A673 (cell line): ENCODE data around the gene HSD17B2. TPM values are rescaled to one million over a fixed set of nuclear protein-coding genes. Genes with fewer than 3 reads are reported as not detected.

Experiments
- BruUV-seq: library from RNA; stranded (reverse); fragments of 400-500 nt; replicated peaks from 2 replicates; lab custom pipeline; 2021; lab: Mats Ljungman, UMichigan
- CTCF ChIA-PET: fragments of 300-600 bp; sonication (Branson Sonifier 250); formaldehyde crosslinking; loops from one replicate; lab custom pipeline; 2022; ENCODE audit warnings: antibody characterized with exemption; lab: Charles Lee
- POLR2A ChIA-PET: fragments of 300-600 bp; sonication (Branson Sonifier 250); formaldehyde crosslinking; loops from one replicate; lab custom pipeline; 2022; ENCODE audit warnings: antibody characterized with exemption; ENCODE audit not compliant: low non-redundant PET; lab: Charles Lee
- DNase-seq: peaks from one replicate; pipeline ENCODE4 v3.0.0-alpha.2; 2015; ENCODE audit warnings: low spot score
- H3K27ac ChIP-seq: fragments of 200-600 bp; sonication (generic); 2 replicates; pipeline ENCODE4 v1.5.1; 2016; ENCODE audit warnings: mixed run types, low read depth, mild to moderate bottlenecking, mixed read lengths, antibody characterized with exemption, low read length; ENCODE audit not compliant: poor library complexity, severe bottlenecking
- H3K27me3 ChIP-seq: fragments of 200-600 bp; sonication (generic); replicated peaks from 2 replicates; pipeline ENCODE4 v1.6.1; 2017; ENCODE audit warnings: mixed run types, low read depth, mild to moderate bottlenecking, mixed read lengths, antibody characterized with exemption, low read length; ENCODE audit not compliant: insufficient read depth, poor library complexity
- H3K36me3 ChIP-seq: fragments of 200-600 bp; sonication (generic); 2 replicates; pipeline ENCODE4 v1.6.1; 2016; ENCODE audit warnings: mixed run types, mild to moderate bottlenecking, mixed read lengths, antibody characterized with exemption, low read length; ENCODE audit not compliant: insufficient read depth, poor library complexity, severe bottlenecking
- H3K4me1 ChIP-seq: fragments of 200-600 bp; sonication (generic); 2 replicates; pipeline ENCODE4 v1.6.1; 2017; ENCODE audit warnings: mixed run types, mild to moderate bottlenecking, mixed read lengths, antibody characterized with exemption, low read length; ENCODE audit not compliant: insufficient read depth, poor library complexity, severe bottlenecking
- H3K4me3 ChIP-seq: fragments of 200-600 bp; sonication (generic); 2 replicates; pipeline ENCODE4 v1.5.1; 2016; ENCODE audit warnings: low read depth, mixed run types, mild to moderate bottlenecking, mixed read lengths, low read length; ENCODE audit not compliant: poor library complexity, severe bottlenecking
- H3K9me3 ChIP-seq: fragments of 200-600 bp; sonication (generic); 2 replicates; pipeline ENCODE4 v1.6.1; 2016; ENCODE audit warnings: mixed run types, low read depth, mild to moderate bottlenecking, mixed read lengths, antibody characterized with exemption, low read length; ENCODE audit not compliant: poor library complexity, severe bottlenecking
- EZH2 ChIP-seq: fragments of 200-600 bp; sonication (generic); IDR thresholded peaks from 2 replicates; pipeline ENCODE4 v1.6.1; 2017; ENCODE audit warnings: borderline replicate concordance, low read depth, mild to moderate bottlenecking, mixed read lengths, antibody characterized with exemption, low read length; ENCODE audit not compliant: poor library complexity, severe bottlenecking
- intact Hi-C: fragments of 100-400 bp; cut with micrococcal nuclease; formaldehyde crosslinking; loops from one replicate; pipeline ENCODE4 v1.10.0; 2022; ENCODE audit not compliant: unreplicated experiment
- total RNA-seq: library from RNA; stranded (reverse); gene quantifications from 2 replicates; pipeline ENCODE4 v1.2.3, GENCODE V29; 2021
- TF ChIP-seq, protein P1 (sequence below): fragments of 300-800, 200-600 bp; sonication (generic); conservative IDR thresholded peaks from 2 replicates; pipeline ENCODE4 v1.5.1; 2017; ENCODE audit warnings: low read depth, mild to moderate bottlenecking, antibody characterized with exemption, low read length, moderate library complexity, mixed read lengths

Gene HSD17B2
- total RNA-seq, 1 experiment from 2014 or later, result 4.9 TPM

DNA sequence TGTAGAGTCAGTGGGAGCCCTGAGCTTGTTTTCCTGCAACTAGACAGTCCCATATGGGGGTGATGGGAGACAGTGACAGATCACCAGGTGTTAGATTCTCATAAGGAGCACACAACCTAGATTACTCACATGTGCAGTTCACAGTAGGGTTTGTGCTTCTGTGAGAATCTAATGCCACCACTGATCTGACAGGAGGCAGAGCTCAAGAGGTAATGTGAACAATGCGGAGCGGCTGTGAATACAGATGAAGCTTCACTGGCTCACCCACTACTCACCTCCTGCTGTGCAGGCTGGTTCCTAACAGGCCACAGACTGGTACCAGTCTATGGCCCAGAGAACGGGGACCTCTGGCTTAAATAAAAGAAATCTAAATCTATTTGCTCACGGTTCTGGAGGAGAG lies 10.2 kb upstream of the HSD17B2 start:
- Histone ChIP-seq H3K36me3 (no peaks in the 10 kb centered on the region), H3K27me3 (no peaks in the 10 kb centered on the region), H3K9me3 (no peaks in the 10 kb centered on the region), H3K4me3 (no peak overlapping the region), H3K27ac (no peak overlapping the region), H3K4me1 (no peaks in the 10 kb centered on the region)
- TF ChIP-seq, protein P1, sequence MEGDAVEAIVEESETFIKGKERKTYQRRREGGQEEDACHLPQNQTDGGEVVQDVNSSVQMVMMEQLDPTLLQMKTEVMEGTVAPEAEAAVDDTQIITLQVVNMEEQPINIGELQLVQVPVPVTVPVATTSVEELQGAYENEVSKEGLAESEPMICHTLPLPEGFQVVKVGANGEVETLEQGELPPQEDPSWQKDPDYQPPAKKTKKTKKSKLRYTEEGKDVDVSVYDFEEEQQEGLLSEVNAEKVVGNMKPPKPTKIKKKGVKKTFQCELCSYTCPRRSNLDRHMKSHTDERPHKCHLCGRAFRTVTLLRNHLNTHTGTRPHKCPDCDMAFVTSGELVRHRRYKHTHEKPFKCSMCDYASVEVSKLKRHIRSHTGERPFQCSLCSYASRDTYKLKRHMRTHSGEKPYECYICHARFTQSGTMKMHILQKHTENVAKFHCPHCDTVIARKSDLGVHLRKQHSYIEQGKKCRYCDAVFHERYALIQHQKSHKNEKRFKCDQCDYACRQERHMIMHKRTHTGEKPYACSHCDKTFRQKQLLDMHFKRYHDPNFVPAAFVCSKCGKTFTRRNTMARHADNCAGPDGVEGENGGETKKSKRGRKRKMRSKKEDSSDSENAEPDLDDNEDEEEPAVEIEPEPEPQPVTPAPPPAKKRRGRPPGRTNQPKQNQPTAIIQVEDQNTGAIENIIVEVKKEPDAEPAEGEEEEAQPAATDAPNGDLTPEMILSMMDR, result no peak
- TF ChIP-seq EZH2, result no peak
- ChIA-PET CTCF (no interaction called here), POLR2A (no interaction called here)
- intact Hi-C loops, result no loop called here
- no peak for DNase-seq
- BruUV-seq, result no TSS peak

DNA sequence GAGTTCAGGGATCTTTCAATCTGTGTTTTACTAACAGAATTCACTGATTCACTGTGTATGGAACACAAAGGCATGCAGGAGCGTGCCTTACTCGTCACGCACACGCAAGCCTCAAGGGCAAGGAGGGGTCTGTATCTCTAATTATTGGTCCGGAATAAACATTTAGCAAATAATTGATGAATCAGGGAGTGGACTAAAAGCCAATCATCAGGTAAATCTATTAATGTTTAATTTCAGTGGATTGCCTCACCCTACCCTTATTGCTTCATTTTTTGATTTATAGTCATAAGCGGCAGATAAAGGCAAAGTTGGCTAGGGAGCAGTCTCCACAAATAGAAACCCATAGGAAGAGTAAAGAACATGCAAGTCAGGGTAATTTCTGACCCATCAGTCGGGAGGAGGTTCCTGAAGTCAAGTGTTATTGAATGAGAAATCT lies 7.4 kb upstream of the HSD17B2 start:
- intact Hi-C loops, result no loop called here
- no peaks in the 10 kb centered on the region for H3K4me1 ChIP-seq
- DNase-seq, result no peak
- H3K9me3 ChIP-seq, result no peaks in the 10 kb centered on the region
- H3K27ac ChIP-seq, result no peak overlapping the region
- ChIA-PET POLR2A (no interaction called here), CTCF (no interaction called here)
- TF ChIP-seq, protein P1, result no peak
- TF ChIP-seq EZH2, result no peak
- no peaks in the 10 kb centered on the region for H3K36me3 ChIP-seq
- BruUV-seq, result no TSS peak
- H3K27me3 ChIP-seq, result no peaks in the 10 kb centered on the region
- H3K4me3 ChIP-seq, result no peak overlapping the region

DNA sequence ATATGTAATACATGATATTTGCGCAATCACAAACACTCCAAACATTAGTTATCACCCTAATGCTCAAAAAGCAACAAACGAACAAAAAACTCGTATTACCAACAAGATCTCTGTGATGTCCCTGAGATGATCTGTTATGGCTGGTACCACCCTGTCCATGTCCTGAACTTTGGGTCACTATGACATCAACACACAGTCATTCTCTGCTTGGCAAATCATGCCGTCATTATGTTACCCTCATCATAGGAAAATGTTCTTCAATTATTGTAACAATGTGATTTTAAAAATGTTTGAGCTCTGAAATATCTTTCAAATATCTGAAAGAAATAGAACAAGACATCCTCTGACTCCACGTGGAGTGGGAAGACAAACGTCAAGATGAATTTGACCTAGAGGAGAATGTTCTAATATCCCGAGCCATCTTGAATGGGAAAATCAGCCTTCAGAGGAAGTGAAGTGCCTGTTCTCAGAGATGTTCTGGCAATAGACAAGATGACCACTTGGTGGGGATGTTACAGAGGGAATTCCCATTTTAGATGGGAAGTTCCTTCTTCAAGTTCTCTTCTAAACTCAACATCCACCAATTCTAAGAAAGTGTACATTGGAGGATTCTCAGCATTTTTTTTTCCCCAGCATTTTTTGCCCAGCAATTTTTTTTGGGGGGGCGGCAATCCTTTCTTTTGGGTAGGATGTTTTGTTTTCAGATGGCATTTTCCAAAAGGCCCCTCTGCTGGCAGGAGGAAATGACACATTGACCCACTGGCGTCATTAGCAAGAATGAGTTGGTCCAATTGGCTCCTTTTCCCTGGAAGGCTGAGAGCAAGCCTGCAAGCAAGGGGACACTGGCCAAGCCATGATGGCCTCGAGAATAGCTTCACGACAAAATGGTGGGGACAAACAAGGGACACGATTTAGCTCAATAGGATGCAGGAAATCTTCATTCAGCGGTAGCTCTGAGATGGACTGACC lies 3.7 kb upstream of the HSD17B2 start:
- BruUV-seq, result no TSS peak
- CTCF ChIA-PET, result interaction anchor here (0.7 to 0.8 kb wide), 2 partner anchors 199 kb away, joined by 3 read pairs; no protein-coding TSS in a partner anchor
- peak; percentile 77 for DNase-seq

More for the DNA sequence above, 3.7 kb upstream of the HSD17B2 start:
- peaks cover 5% of the 10 kb centered on the region for H3K4me1 ChIP-seq
- no peak overlapping the region for H3K27ac ChIP-seq
- H3K36me3 ChIP-seq, result no peaks in the 10 kb centered on the region
- no peaks in the 10 kb centered on the region for H3K27me3 ChIP-seq
- H3K4me3 ChIP-seq, result no peak overlapping the region
- no peak for TF ChIP-seq EZH2
- TF ChIP-seq, protein P1, result peak; percentile 74
- POLR2A ChIA-PET, result no interaction called here
- H3K9me3 ChIP-seq, result no peaks in the 10 kb centered on the region
- intact Hi-C loops, result loop anchor here (1.0 to 10.0 kb wide), 2 partner anchors 199 to 1413 kb away; no protein-coding TSS in a partner anchor
